Activated CD8-positive, alpha-beta T cell treated with anti-CD3 and anti-CD28 coated beads for 36 hours (primary cell): ENCODE data around the gene ITPRIPL1. TPM values are rescaled to one million over a fixed set of nuclear protein-coding genes. Genes with fewer than 3 reads are reported as not detected.
A peak's percentile ranks its signal among the peaks of the same experiment; 100 is the strongest.
"Not testable (repeated sequence)": the region's sequence is repeated elsewhere in the genome, so short reads cannot be mapped to it uniquely, and the experiment has no call there.

Source experiments
- ATAC-seq: fragments of 200-7000 bp; cut with Tn5 transposase; one replicate; pipeline ENCODE4 v1.10.0; 2021; ENCODE audit warnings: mild to moderate bottlenecking, moderate library complexity
- CTCF ChIA-PET: fragments of 350-600 bp; sonication (Branson Sonifier 250); formaldehyde crosslinking; loops from one replicate; lab custom pipeline; 2021; ENCODE audit warnings: antibody characterized with exemption; lab: Charles Lee
- POLR2A ChIA-PET: fragments of 350-600 bp; sonication (Branson Sonifier 250); formaldehyde crosslinking; loops from one replicate; lab custom pipeline; 2021; ENCODE audit warnings: antibody characterized with exemption; lab: Charles Lee
- DNase-seq: peaks from one replicate; pipeline ENCODE4 v3.0.0-alpha.2; 2020
- H3K27ac Mint-ChIP-seq: one replicate; pipeline ENCODE4 v1.8.0; 2021; ENCODE audit warnings: mild to moderate bottlenecking, mixed read lengths
- H3K27me3 Mint-ChIP-seq: one replicate; pipeline ENCODE4 v1.8.0; 2021; ENCODE audit warnings: mixed read lengths
- H3K36me3 Mint-ChIP-seq: one replicate; pipeline ENCODE4 v1.8.0; 2021; ENCODE audit warnings: low read depth, mixed read lengths
- H3K4me1 Mint-ChIP-seq: one replicate; pipeline ENCODE4 v1.8.0; 2021; ENCODE audit warnings: low read depth, mixed read lengths
- H3K4me3 Mint-ChIP-seq: one replicate; pipeline ENCODE4 v1.8.0; 2021; ENCODE audit warnings: mild to moderate bottlenecking, moderate library complexity, mixed read lengths
- H3K9me3 Mint-ChIP-seq: one replicate; pipeline ENCODE4 v1.8.0; 2021; ENCODE audit warnings: mixed read lengths
- CTCF ChIP-seq: fragments of 200-600 bp; IDR thresholded peaks from one replicate; pipeline ENCODE4 v1.8.0; 2022; ENCODE audit warnings: antibody characterized with exemption, mild to moderate bottlenecking
- intact Hi-C: fragments of 100-400 bp; cut with micrococcal nuclease; formaldehyde crosslinking; loops from one replicate; pipeline ENCODE4 v1.10.0; 2022
- total RNA-seq, 2 experiments: library from RNA; stranded (reverse); gene quantifications; one replicate each; pipeline ENCODE4 v1.2.3, GENCODE V29; 2021

Gene ITPRIPL1
- total RNA-seq = 10 to 100 TPM; 28.2 to 32.6 TPM

- ChIA-PET POLR2A (interaction anchor here (0.6 to 12.3 kb wide), 14 partner anchors 8 to 313 kb away, joined by 3 to 119 read pairs (median 3); partner anchors contain the start of genes ARID5A, KANSL3, NCAPH and SNRNP200), CTCF (interaction anchor here (0.8 to 1.6 kb wide), 5 partner anchors 10 to 185 kb away, joined by 3 to 12 read pairs (median 5); partner anchors contain the start of gene NCAPH)
- peak; percentile 55 for DNase-seq
- no peaks in the 10 kb centered on the region for H3K27me3 Mint-ChIP-seq
- peak; percentile 17 for ATAC-seq
- no peak for TF ChIP-seq CTCF
- intact Hi-C loops = loop anchor here (10.0 kb wide), 2 partner anchors 180 to 210 kb away; partner anchors contain the start of genes ARID5A and DUSP2
- H3K36me3 Mint-ChIP-seq = peaks cover 43% of the 10 kb centered on the region
- H3K9me3 Mint-ChIP-seq = no peaks in the 10 kb centered on the region
- peak within 1 kb of the TSS; percentile 96 for H3K27ac Mint-ChIP-seq
- peaks cover 48% of the 10 kb centered on the region for H3K4me1 Mint-ChIP-seq
- peak within 1 kb of the TSS; percentile 90 for H3K4me3 Mint-ChIP-seq
Measured at GRCh38 chr2:96325041-96325883, at the start of gene ITPRIPL1. Gene ITPRIPL1, plus strand, starts transcription at chr2:96325317. Its CDS starts 523 bp downstream, at chr2:96325840.

GRCh38 chr2:96276787-96277499, 48.2 kb upstream of the ITPRIPL1 start:
- Mint-ChIP-seq H3K4me1 (peaks cover 5% of the 10 kb centered on the region), H3K27ac (no peak overlapping the region), H3K36me3 (peaks cover 66% of the 10 kb centered on the region), H3K9me3 (no peaks in the 10 kb centered on the region), H3K27me3 (no peaks in the 10 kb centered on the region), H3K4me3 (no peak overlapping the region)
- no peak for ATAC-seq
- TF ChIP-seq CTCF = no peak
- intact Hi-C loops = no loop called here
- ChIA-PET CTCF (interaction anchor here (1.1 kb wide), 1 partner anchor 163 kb away, joined by 3 read pairs; no protein-coding TSS in a partner anchor), POLR2A (interaction anchor here (0.8 to 1.2 kb wide), 2 partner anchors 11 to 16 kb away, joined by 3 to 4 read pairs; no protein-coding TSS in a partner anchor)
- DNase-seq = no peak

- intact Hi-C loops = no loop called here
- no peak for ATAC-seq
- Mint-ChIP-seq H3K27ac (peak overlapping the region; percentile 14), H3K27me3 (no peaks in the 10 kb centered on the region), H3K9me3 (no peaks in the 10 kb centered on the region), H3K4me3 (no peak overlapping the region), H3K4me1 (no peaks in the 10 kb centered on the region), H3K36me3 (peaks cover 78% of the 10 kb centered on the region)
- TF ChIP-seq CTCF = no peak
- CTCF ChIA-PET = no interaction called here
- POLR2A ChIA-PET = interaction anchor here (1.4 kb wide), 1 partner anchor 10 kb away, joined by 4 read pairs; no protein-coding TSS in a partner anchor
- DNase-seq = no peak
Measured at GRCh38 chr2:96287273-96287856, 37.8 kb upstream of the ITPRIPL1 start.

- H3K9me3 Mint-ChIP-seq = no peaks in the 10 kb centered on the region
- no peak overlapping the region for H3K27ac Mint-ChIP-seq
- no peaks in the 10 kb centered on the region for H3K27me3 Mint-ChIP-seq
- no peaks in the 10 kb centered on the region for H3K4me1 Mint-ChIP-seq
- ChIA-PET CTCF (no interaction called here), POLR2A (interaction anchor here (1.5 to 2.7 kb wide), 3 partner anchors 10 to 13 kb away, joined by 5 to 15 read pairs (median 7); partner anchors contain the start of gene SNRNP200)
- TF ChIP-seq CTCF = no peak
- DNase-seq = no peak
- intact Hi-C loops = no loop called here
- H3K4me3 Mint-ChIP-seq = no peak overlapping the region
- peaks cover 85% of the 10 kb centered on the region for H3K36me3 Mint-ChIP-seq
- ATAC-seq = no peak
Measured at GRCh38 chr2:96291751-96292150, 33.4 kb upstream of the ITPRIPL1 start.

- peaks cover 84% of the 10 kb centered on the region for H3K36me3 Mint-ChIP-seq
- ATAC-seq, intact Hi-C loops, H3K27me3 Mint-ChIP-seq, H3K4me3 Mint-ChIP-seq, H3K4me1 Mint-ChIP-seq, H3K9me3 Mint-ChIP-seq, H3K27ac Mint-ChIP-seq, DNase-seq: not testable (repeated sequence)
- ChIA-PET CTCF (interaction anchor here (1.5 kb wide), 1 partner anchor 39 kb away, joined by 4 read pairs; no protein-coding TSS in a partner anchor), POLR2A (interaction anchor here (1.0 to 2.2 kb wide), 4 partner anchors 9 to 62 kb away, joined by 3 to 6 read pairs (median 6); no protein-coding TSS in a partner anchor)
Measured at GRCh38 chr2:96294271-96294670, 30.8 kb upstream of the ITPRIPL1 start.
